Activated CD8-positive, alpha-beta memory T cell treated with anti-CD3 and anti-CD28 coated beads for 4 hours (primary cell): ENCODE data around the gene TMC1.
"Not testable (repeated sequence)": the region's sequence is repeated elsewhere in the genome, so short reads cannot be mapped to it uniquely, and the experiment has no call there.

ENCODE experiments used
- DNase-seq, 2 donors: peaks; one replicate each; pipeline ENCODE4 v3.0.0-alpha.2; 2020; ENCODE audit warnings: low read depth in 2 of 2

The TMC1 gene

GRCh38 chr9:72526901-72527800 lies 5.7 kb downstream of the TMC1 start:
- peak; percentile 32 to 60 for DNase-seq

- DNase-seq: no peak
These were observed 6.4 kb downstream of the TMC1 start for GRCh38 chr9:72527801-72528195.

GRCh38 chr9:72529531-72529930 lies 8.1 kb downstream of the TMC1 start:
- DNase-seq: no peak

- no peak for DNase-seq
These were observed 11.9 kb downstream of the TMC1 start for GRCh38 chr9:72533322-72533721.

- no peak for DNase-seq
These were observed 13.5 kb downstream of the TMC1 start for GRCh38 chr9:72534931-72535330.

- no peak for DNase-seq
These were observed 15.7 kb downstream of the TMC1 start for GRCh38 chr9:72537011-72537545.

GRCh38 chr9:72537671-72538070 lies 16.3 kb downstream of the TMC1 start:
- DNase-seq: no peak

- no peak for DNase-seq
These were observed 17.7 kb downstream of the TMC1 start for GRCh38 chr9:72538921-72539702.

- no peak for DNase-seq
These were observed 18.5 kb downstream of the TMC1 start for GRCh38 chr9:72539824-72540347.

- DNase-seq: no peak
These were observed 19.0 kb downstream of the TMC1 start for GRCh38 chr9:72540348-72540873.

- not testable (repeated sequence) for DNase-seq
These were observed 21.1 kb downstream of the TMC1 start for GRCh38 chr9:72542537-72542833.

GRCh38 chr9:72542917-72543316 lies 21.5 kb downstream of the TMC1 start:
- no peak for DNase-seq

- DNase-seq: no peak
These were observed 29.9 kb downstream of the TMC1 start for GRCh38 chr9:72551306-72551705.

- no peak for DNase-seq
These were observed 30.9 kb downstream of the TMC1 start for GRCh38 chr9:72552356-72552755.

GRCh38 chr9:72554221-72554641 lies 32.8 kb downstream of the TMC1 start:
- DNase-seq: no peak

GRCh38 chr9:72557549-72557948 lies 36.1 kb downstream of the TMC1 start:
- peak; percentile 20 to 52 for DNase-seq

- no peak for DNase-seq
These were observed 38.7 kb downstream of the TMC1 start for GRCh38 chr9:72560086-72560485.

GRCh38 chr9:72563806-72564205 lies 42.4 kb downstream of the TMC1 start:
- no peak for DNase-seq

GRCh38 chr9:72564479-72565281 lies 43.3 kb downstream of the TMC1 start:
- no peak for DNase-seq

GRCh38 chr9:72565535-72565934 lies 44.1 kb downstream of the TMC1 start:
- DNase-seq: no peak

- DNase-seq: no peak
These were observed 52.9 kb downstream of the TMC1 start for GRCh38 chr9:72574156-72574810.
